Gastrocnemius medialis (tissue), 4 donors: ENCODE results near the gene ITIH5.
"Not testable (repeated sequence)": the region's sequence is repeated elsewhere in the genome, so short reads cannot be mapped to it uniquely, and the experiment has no call there.

Experiments used
- CTCF ChIP-seq, 5 experiments: fragments of 450-650 bp in 3 of 5; fragments of 200-600 bp in 2 of 5; sonication (generic) in 2 of 5; IDR thresholded peaks in 4 of 5; conservative IDR thresholded peaks in 1 of 5; 1 replicate in 4 of 5; 2 replicates in 1 of 5; pipeline ENCODE4 v1.5.1; 2016 to 2019; ENCODE audit warnings: antibody characterized with exemption in 5 of 5, mild to moderate bottlenecking in 3 of 5, moderate library complexity in 3 of 5
- POLR2A ChIP-seq, 2 donors: fragments of 450-650 bp; IDR thresholded peaks; one replicate each; pipeline ENCODE4 v1.6.1; 2017; ENCODE audit warnings: antibody characterized with exemption in 2 of 2, mild to moderate bottlenecking in 2 of 2, moderate library complexity in 2 of 2

DNA sequence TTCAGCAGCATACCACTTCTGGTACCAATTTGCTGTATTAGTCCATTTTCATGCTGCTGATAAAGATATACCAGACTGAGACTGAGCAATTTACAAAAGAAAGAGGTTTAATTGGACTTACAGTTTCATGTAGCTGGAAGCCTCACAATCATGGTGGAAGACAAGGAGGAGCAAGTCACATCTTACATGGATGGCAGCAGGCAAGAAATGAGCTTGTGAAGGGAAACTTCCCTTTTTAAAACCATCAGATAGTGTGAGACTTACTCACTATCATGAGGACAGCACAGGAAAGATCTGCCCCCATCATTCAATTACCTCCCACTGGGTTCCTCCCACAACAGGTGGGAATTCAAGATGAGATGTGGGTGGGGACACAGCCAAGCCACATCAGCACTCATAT, 26.4 kb upstream of the ITIH5 start:
- not testable (repeated sequence) for TF ChIP-seq CTCF (IDR thresholded peaks at IDR 0.05 in 4 of 5, conservative IDR thresholded peaks at IDR 0.05 in 1 of 5); POLR2A (IDR thresholded peaks at IDR 0.05)
